MCF 10A (cell line): ENCODE measurements around the gene ASB15. TPM values are rescaled to one million over a fixed set of nuclear protein-coding genes. Genes with fewer than 3 reads are reported as not detected.

Experiments used
- BruUV-seq: library from RNA; stranded (reverse); fragments of 400-500 nt; replicated peaks from 2 replicates; lab custom pipeline; 2021; lab: Mats Ljungman, UMichigan
- CTCF ChIA-PET: fragments of 300-600 bp; sonication (Branson Sonifier 250); formaldehyde crosslinking; extraction: SDS; loops from one replicate; lab custom pipeline; 2021; ENCODE audit warnings: antibody characterized with exemption, inconsistent platforms; lab: Yijun Ruan, JAX
- POLR2A ChIA-PET: fragments of 300-600, 350-650 bp; sonication (Branson Sonifier 250); formaldehyde crosslinking; extraction: SDS; loops from one replicate; lab custom pipeline; 2020; ENCODE audit warnings: antibody characterized with exemption, inconsistent platforms; lab: Yijun Ruan, JAX
- DNase-seq: peaks from one replicate; pipeline ENCODE4 v3.0.0-alpha.2; 2018; ENCODE audit not compliant: unreplicated experiment
- H3K27ac Mint-ChIP-seq: one replicate; pipeline ENCODE4 v1.8.0; 2022; ENCODE audit warnings: mild to moderate bottlenecking, low read depth, mixed read lengths; ENCODE audit not compliant: unreplicated experiment
- H3K27me3 Mint-ChIP-seq: one replicate; pipeline ENCODE4 v1.8.0; 2022; ENCODE audit warnings: mixed read lengths; ENCODE audit not compliant: insufficient read depth, unreplicated experiment
- H3K36me3 Mint-ChIP-seq: one replicate; pipeline ENCODE4 v1.8.0; 2022; ENCODE audit warnings: mild to moderate bottlenecking, moderate library complexity, mixed read lengths; ENCODE audit not compliant: insufficient read depth, unreplicated experiment
- H3K4me1 Mint-ChIP-seq: one replicate; pipeline ENCODE4 v1.8.0; 2022; ENCODE audit warnings: mixed read lengths; ENCODE audit not compliant: insufficient read depth, unreplicated experiment
- H3K4me3 Mint-ChIP-seq: one replicate; pipeline ENCODE4 v1.8.0; 2022; ENCODE audit warnings: mild to moderate bottlenecking, moderate library complexity, mixed read lengths; ENCODE audit not compliant: unreplicated experiment
- H3K9me3 Mint-ChIP-seq: one replicate; pipeline ENCODE4 v1.8.0; 2022; ENCODE audit warnings: mixed read lengths; ENCODE audit not compliant: unreplicated experiment
- CTCF ChIP-seq: fragments of 200-600 bp; IDR thresholded peaks from one replicate; pipeline ENCODE4 v1.8.0; 2022; ENCODE audit warnings: antibody characterized with exemption, mild to moderate bottlenecking; ENCODE audit not compliant: unreplicated experiment
- intact Hi-C: fragments of 100-400 bp; cut with micrococcal nuclease; formaldehyde crosslinking; loops from 2 replicates; pipeline ENCODE4 v1.14.1; 2022
- total RNA-seq: library from RNA; stranded (reverse); gene quantifications from 2 replicates; pipeline ENCODE4 v1.2.3, GENCODE V29; 2022

The ASB15 gene
- total RNA-seq, 1 experiment from 2014 or later: not detected

GRCh38 chr7:123555484-123555883 is 46.1 kb upstream of the ASB15 start:
- BruUV-seq: no TSS peak
- Mint-ChIP-seq H3K4me3 (no peak overlapping the region), H3K4me1 (peaks cover 5% of the 10 kb centered on the region), H3K27me3 (no peaks in the 10 kb centered on the region), H3K36me3 (peaks cover 26% of the 10 kb centered on the region), H3K27ac (no peak overlapping the region), H3K9me3 (no peaks in the 10 kb centered on the region)
- no peak for TF ChIP-seq CTCF
- ChIA-PET POLR2A (no interaction called here), CTCF (no interaction called here)
- no peak for DNase-seq
- intact Hi-C loops: no loop called here

- Mint-ChIP-seq H3K4me3 (no peak overlapping the region), H3K27ac (no peak overlapping the region), H3K27me3 (no peaks in the 10 kb centered on the region), H3K4me1 (peaks cover 5% of the 10 kb centered on the region), H3K36me3 (peaks cover 23% of the 10 kb centered on the region), H3K9me3 (no peaks in the 10 kb centered on the region)
- POLR2A ChIA-PET: interaction anchor here (0.6 to 3.3 kb wide), 20 partner anchors 9 to 904 kb away, joined by 3 to 30 read pairs (median 5); partner anchors contain the start of genes IQUB and WASL
- no peak for DNase-seq
- CTCF ChIA-PET: interaction anchor here (0.6 to 1.1 kb wide), 3 partner anchors 62 to 1560 kb away, joined by 3 to 8 read pairs (median 4); no protein-coding TSS in a partner anchor
- BruUV-seq: TSS peak; percentile 45
- no peak for TF ChIP-seq CTCF
- intact Hi-C loops: no loop called here
Observed at GRCh38 chr7:123557016-123557397, 44.6 kb upstream of the ASB15 start.

- peak; percentile 99 for DNase-seq
- no peak within 1 kb of the TSS for H3K4me3 Mint-ChIP-seq
- peaks cover 17% of the 10 kb centered on the region for H3K36me3 Mint-ChIP-seq
- CTCF ChIA-PET: interaction anchor here (0.5 to 1.9 kb wide), 11 partner anchors 10 to 1561 kb away, joined by 3 to 8 read pairs (median 3); no protein-coding TSS in a partner anchor
- no peak within 1 kb of the TSS for H3K27ac Mint-ChIP-seq
- peaks cover 5% of the 10 kb centered on the region for H3K4me1 Mint-ChIP-seq
- intact Hi-C loops: no loop called here
- no TSS peak for BruUV-seq
- TF ChIP-seq CTCF: no peak
- no peaks in the 10 kb centered on the region for H3K9me3 Mint-ChIP-seq
- H3K27me3 Mint-ChIP-seq: no peaks in the 10 kb centered on the region
- POLR2A ChIA-PET: interaction anchor here (0.6 to 3.3 kb wide), 24 partner anchors 8 to 904 kb away, joined by 3 to 30 read pairs (median 5); partner anchors contain the start of genes IQUB and WASL
Observed at GRCh38 chr7:123557398-123558288, 44.0 kb upstream of the ASB15 start, which contains the start of gene NDUFA5. TSS of gene NDUFA5 (minus strand) at chr7:123557818. CDS start at chr7:123557795, 23 bp downstream.

- ChIA-PET CTCF (interaction anchor here (0.7 to 1.9 kb wide), 5 partner anchors 9 to 143 kb away, joined by 3 to 8 read pairs (median 6); no protein-coding TSS in a partner anchor), POLR2A (interaction anchor here (0.6 to 3.3 kb wide), 18 partner anchors 9 to 1358 kb away, joined by 3 to 30 read pairs (median 6); partner anchors contain the start of genes IQUB and WASL)
- BruUV-seq: no TSS peak
- peaks cover 10% of the 10 kb centered on the region for H3K36me3 Mint-ChIP-seq
- no peaks in the 10 kb centered on the region for H3K4me1 Mint-ChIP-seq
- H3K4me3 Mint-ChIP-seq: no peak overlapping the region
- H3K27me3 Mint-ChIP-seq: no peaks in the 10 kb centered on the region
- intact Hi-C loops: no loop called here
- TF ChIP-seq CTCF: no peak
- no peaks in the 10 kb centered on the region for H3K9me3 Mint-ChIP-seq
- no peak overlapping the region for H3K27ac Mint-ChIP-seq
- no peak for DNase-seq
Observed at GRCh38 chr7:123558289-123558874, 43.2 kb upstream of the ASB15 start.
